ENCODE measurements around the gene ENO2.
A peak's percentile ranks its signal among the peaks of the same experiment; 100 is the strongest.
"Not testable (repeated sequence)": the region's sequence is repeated elsewhere in the genome, so short reads cannot be mapped to it uniquely, and the experiment has no call there.

ENO2 gene

DNA sequence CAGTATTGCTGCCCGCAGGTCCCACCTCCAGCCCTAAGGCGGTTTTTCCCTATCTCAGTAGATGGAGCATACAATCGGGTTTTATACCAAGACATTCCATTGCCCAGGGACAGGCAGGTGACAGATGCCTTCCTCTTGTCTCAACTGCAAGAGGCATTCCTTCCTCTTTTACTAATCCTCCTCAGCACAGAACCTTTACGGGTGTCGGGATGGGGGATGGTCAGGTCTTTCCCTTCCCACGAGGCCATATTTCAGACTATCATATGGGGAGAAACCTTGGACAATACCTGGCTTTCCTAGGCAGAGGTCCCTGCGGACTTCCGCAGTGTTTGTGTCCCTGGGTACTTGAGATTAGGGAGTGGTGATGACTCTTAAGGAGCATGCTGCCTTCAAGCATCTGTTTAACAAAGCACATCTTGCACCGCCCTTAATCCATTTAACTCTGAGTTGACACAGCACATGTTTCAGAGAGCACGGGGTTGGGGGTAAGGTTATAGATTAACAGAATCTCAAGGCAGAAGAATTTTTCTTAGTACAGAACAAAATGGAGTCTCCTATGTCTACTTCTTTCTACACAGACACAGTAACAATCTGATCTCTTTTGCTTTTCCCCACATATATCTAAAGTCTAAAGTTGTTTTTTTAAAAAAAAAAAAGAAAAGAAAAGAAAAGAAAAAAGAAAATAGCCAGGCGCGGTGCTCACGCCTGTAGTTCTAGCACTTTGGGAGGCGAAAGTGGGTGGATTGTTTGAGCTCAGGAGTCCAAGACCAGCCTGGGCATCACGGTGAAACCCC is 28.0 kb upstream of the ENO2 start:
- DNase-seq = not testable (repeated sequence)

DNA sequence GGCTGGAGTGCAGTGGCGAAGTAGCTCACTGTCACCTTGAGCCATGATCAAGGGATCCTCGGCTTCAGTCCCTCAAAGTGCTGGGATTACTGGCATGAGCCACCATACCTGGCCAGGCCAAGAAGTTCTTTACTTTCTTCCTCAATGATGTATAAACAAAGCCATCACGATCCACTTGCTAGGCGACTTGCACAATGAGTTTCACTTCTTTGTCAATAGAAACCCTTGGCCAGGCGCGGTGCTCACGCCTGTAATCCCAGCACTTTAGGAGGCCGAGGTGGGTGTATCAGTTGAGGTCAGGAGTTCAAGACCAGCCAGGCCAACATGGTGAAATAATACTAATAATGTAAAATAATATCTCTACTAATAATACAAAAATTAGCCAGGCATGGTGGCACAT is 26.9 kb upstream of the ENO2 start:
- DNase-seq = no peak

DNA sequence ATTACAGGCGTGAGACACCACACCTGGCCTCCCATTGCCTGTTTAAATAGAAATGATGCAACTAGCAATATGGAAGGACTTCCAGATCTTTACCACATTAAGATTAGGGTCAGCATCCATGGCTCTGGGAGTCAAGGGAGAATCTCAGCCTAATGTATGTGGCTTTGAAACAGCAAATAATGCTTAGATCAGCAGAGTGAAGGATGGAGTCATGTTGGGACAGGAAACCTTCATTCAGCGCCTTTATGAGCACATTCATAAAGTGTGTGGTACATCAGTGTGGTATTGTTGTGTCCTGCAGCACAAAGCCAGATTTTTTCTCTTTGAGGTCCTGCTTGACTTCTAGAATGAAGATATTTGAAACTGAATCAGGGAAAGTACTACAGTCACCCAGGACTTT is 26.0 kb upstream of the ENO2 start:
- DNase-seq = no peak

DNA sequence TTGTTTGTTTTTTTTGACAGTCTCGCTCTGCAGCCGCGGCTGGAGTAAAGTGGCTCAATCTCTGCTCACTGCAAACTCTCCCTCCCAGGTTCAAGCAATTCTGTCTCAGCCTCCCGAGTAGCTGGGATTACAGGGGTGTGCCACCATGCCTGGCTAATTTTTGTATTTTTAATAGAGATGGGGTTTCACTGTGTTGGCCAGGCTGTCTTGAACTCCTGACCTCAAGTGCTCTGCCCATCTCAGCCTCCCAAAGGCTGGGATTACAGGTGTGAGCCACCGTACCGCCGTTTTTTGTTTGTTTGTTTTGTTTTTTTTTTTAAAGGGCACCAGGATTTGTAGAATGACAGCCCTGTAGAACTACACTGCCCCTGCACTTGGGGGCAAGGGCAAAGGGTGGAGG is 25.6 kb upstream of the ENO2 start:
- DNase-seq = not testable (repeated sequence)

DNA sequence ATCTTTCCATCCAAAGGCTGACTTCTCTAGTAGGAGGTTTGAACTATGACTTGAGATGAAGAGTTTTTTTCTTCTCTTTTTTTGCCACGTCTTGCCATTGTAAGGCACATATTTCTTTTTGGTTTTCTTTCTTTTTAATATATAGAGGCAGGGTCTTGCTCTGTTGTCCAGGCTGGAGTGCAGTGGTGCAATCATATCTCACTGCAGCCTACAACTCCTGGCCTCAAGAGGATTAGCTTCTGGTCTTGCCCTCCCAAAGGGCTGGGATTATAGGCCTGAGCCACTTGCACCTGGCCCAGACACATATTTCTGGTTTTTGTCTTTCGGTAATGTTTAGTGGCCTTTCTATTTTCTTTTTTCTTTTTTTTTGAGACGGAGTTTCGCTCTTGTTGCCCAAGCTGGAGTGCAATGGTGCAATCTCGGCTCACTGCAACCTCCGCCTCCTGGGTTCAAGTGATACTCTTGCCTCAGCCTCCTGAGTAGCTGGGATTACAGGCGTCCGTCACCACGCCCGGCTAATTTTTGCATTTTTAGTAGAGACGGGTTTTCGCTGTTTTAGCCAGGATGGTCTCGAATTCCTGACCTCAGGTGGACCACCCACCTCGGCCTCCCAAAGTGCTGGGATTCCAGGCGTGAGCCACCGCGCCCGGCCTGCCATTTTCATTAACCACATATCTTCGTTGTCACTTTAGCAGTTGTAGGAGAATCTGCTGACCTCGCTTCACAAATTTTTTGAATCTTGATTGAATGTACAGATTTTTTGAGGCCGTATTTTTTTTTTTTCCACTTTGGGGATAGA is 24.4 kb upstream of the ENO2 start:
- not testable (repeated sequence) for DNase-seq

DNA sequence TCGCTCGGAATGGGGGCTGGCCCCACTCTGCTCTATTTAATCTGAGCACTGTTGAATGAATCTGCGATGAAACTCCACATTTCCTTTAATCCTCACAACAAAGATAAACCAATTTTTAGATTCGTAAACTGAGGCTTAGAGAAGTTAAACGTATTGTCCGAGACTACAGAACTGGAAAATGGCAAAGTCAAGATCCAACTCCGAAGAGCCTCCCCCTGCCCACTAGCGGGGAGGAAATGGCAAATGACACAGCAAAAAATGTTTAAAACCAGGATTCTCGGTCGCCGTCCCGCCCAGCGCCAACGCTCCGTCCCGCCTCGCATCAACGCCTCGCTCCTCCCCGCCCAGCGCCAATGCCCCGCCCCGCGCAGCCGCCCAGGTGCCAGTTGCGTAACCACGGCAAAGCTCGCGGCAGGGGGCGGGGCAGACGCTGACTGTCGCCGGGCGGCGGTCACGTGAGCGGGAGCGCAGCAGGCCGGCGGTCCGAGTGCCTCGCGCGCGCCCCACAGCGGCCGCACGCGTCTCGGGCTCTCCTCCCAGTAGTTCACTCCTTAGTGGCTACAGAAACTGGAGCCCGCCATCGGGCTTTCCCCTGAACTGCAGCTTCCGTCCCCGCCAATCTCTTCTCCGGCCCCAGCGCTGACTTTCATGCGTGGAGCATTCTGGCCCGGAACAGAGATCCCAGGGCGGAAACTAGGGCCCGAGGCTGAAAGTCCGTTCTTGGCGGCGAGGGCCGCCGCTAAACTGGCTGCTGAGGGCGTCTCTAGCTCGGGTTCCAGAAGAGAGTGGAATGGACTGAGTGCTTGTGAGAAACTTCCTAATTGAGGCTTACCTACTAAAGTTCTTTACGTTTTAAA is 23.4 kb upstream of the ENO2 start:
- DNase-seq = peak; percentile 99

DNA sequence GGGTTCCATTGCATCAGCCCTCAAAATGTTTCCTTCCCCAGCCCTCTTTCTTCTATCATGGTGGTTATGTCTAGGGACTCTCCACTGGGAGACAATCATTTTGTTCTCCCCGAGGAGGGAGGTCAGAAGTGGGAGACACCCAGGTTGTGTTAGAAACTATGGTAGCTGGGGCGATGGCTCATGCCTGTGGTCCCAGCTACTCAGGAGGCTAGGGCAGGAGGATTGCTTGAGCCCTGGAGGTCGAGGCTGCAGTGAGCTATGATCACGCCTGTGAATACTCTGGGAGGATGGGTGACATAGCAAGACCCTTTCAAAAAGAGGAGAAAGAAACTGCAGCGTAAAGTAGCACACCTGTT is 22.8 kb upstream of the ENO2 start:
- no peak for DNase-seq

DNA sequence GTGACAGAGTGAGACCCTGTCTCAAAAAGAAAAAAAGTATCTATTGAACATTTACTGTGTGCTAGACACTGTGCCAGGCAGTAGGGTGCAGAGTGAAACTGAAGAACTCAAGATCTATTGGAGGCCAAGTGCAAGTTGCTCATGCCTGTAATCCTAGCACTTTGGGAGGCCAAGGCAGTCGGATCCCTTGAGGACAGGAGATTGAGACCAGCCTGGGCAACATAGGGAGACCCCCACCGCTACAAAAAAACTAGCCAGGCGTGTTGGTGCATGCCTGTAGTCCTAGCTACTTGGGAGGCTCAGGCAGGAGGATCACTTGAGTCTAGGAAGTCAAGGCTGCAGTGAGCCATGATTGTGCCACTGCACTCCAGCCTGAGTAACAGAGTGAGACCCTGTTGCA is 21.7 kb upstream of the ENO2 start:
- not testable (repeated sequence) for DNase-seq

DNA sequence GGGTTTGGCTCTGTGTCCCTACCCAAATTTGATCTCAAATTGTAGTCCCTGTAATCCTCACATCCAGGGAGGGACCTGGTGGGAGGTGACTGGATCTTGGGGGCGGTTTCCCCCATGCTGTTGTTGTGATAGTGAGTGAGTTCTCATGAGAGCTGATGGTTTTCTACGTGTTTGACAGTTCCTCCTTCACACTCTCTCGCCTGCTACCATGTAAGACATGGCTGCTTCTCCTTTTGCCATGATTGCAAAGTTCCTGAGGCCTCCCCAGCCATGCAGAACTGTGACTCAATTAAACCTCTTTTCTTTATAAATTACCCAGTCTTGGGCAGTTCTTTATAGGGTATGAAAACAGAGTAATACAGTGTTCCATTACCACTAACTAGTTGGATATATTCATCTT is 20.1 kb upstream of the ENO2 start:
- no peak for DNase-seq

DNA sequence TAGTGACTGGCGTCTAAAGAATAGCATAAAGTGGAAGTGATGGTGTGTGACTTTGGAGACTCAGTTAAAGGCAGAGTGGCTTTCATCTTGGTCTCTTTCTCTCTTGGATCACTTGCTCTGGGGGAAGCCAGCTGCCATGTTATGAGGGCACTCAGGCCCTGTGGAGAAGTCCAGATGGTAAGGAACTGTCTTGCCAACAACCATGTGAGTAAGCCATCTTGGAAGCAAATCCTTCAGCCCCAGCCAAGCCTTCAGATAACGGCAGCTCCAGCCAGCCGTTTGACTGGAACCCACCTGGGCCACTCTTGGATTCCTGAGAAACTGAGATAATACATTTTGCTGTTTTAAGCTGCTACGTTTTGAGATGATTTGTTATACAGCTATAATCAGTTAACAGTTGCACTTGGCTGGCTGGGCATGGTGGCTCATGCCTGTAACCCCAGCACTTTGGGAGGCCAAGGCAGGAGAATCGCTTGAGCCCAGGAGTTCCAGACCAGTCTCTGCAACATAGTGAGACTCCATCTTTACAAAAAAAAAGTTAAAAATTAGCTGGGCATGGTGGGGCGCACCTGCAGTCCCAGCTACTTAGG is 17.4 kb upstream of the ENO2 start:
- no peak for DNase-seq

DNA sequence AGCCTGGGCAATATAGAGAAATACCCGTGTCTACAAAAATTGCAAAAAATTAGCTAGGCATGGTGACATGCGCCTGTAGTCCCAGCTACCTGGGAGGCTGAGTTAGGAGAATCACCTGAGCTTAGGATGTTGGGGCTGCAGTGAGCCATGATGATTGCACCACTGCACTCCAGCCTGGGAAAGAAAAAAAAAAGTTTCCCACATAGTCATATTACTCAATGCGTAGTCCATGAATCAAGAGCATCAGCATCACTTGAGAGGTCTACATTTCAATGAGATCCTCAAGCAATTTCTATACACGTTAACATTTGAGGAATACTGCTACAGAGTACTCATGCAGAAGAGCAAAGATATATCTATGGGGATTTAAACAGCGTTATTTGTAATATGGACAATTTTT is 15.0 kb upstream of the ENO2 start:
- DNase-seq = no peak

DNA sequence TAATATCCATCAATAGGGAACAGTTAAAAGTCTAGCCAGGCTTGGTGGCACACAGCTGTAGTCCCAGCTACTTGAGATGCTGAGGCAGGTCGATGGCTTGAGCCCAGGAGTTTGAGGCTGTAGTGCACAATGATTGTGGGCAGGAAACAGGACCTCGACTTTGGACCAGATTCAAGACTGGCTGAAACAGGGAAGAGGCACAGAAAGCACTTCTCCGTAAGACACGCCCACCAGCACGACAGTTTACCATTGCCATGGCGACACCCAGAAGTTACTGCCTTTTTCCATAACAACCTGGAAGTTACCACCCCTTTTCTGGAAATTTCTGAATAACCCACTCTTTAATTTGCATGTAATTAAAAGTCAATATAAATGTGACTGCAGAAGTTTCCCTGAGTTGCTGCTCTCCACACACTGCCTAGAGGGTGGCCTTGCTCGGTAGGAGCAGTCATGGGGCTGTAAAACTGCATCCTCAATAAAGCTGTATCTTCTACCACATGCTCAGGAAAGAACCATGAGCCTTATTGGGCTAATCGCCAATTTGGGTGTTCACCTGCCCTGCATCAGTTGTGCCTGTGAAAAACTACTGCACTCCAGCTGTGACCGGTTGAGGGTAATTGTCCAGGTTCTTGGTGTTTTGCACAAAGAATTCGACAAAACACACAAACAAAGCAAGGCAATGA is 14.4 kb upstream of the ENO2 start:
- DNase-seq = no peak

DNA sequence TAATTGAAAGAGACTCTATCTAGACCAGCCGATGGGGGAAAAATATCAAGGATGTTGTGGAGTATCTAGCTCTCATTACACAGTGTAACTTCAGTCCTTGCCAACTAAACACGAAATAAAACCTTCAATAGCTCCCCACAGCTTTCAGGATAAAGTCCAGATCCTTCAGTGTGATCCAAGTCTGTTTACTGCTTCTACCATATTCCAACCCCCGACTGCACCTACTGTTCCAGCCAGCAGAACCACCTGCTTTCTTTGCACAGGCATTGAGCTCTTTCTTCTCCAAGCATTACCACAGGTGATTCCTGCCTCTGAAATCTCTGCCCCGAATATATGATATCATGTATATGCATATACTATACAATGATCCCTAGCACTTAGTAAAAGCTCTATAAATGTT is 11.9 kb upstream of the ENO2 start:
- DNase-seq = no peak

DNA sequence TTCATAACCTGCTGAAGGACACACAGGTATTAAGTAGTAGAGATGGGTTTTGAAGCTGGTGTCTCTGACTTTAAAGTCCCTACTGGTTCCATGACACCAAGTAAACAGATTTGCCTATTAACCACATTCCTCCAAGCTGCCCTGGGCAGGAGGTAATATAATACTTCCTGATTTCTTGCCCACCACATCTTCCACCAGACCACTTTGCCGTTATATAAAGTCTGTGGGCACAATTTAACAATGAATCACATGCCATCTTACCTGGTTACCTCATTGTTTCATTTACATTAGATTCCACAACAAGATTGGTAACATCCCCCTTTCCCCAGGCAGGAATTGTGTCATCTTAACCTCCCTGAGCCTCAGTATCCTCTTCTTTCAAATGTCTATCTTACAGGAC is 10.7 kb upstream of the ENO2 start:
- no peak for DNase-seq

DNA sequence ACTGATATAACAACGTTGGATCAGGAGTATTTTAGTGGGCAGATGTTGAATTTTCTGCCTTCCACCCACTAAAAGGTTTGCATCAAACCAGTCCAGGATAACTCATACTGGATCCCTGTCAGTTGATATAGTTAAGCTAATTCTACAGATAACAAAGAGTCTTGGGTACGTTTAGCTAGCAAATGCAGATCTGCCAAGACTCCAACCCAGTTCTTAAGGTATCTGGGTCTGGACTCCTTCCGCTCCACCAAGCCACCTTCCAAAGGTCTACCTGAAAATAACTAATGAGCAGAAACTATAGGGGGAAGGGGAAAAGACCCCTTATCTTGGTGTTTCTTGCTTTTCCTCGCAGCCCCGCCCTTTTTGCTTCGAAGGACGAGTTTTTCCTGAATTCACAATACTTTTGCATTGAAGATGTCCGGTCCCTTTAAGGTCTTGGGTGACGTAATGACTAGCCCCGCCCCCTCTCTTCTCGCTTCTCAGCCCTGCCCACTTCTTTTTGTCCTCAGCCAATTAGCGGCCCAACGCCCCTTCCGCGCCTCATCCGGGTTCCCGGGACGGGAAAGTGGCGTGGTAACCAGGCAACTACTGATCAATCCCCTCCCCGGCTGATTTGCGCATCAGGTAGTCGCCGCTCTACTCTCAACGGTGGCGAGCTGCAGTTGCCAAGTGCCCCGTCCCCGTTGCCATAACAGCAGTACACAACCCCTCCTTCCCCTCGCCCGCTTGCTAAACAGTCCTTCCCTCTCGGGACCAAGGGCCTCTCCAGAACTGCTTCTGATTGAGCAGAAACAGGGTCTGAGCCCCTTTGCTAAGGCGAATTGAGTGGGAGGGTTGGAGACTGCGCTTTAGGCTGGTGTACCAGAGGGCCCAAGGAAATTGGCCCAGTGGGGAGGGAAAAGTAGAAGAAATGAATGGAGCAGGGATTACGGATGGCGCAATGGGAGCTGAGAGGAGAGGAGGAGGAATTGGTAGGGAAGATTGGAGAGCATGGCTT is 9.8 kb upstream of the ENO2 start, which contains the start of gene LRRC23:
LRRC23 (plus strand) TSS at position 543 of the 997 bp plus-strand sequence. CDS start 812 bp downstream, outside the sequence.
- DNase-seq = peak; percentile 96

DNA sequence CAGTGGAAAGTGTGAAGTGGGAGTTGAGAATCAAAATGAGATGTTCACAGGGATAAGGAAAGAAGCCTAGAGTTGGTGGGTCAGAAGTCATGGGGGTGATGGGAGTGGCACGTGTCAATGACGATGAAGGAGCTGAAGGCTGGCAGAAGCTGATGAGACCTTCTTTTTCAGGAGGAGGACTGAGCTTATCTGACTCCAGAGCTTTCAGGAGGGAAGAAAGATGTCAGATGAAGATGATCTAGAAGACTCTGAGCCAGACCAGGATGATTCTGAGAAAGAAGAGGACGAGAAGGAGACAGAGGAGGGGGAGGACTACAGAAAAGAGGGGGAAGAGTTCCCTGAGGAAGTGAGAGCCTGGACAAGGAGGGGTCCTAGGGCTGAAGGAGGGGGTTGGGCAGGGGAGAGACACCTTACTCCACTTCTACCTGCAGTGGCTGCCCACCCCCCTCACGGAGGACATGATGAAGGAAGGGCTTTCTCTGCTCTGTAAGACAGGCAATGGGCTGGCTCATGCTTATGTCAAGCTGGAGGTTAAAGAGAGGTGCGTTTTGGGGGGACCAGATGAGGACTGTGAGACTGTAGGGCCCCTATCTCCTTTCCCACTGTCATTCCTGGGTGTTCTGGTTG is 8.9 kb upstream of the ENO2 start:
- DNase-seq = no peak

DNA sequence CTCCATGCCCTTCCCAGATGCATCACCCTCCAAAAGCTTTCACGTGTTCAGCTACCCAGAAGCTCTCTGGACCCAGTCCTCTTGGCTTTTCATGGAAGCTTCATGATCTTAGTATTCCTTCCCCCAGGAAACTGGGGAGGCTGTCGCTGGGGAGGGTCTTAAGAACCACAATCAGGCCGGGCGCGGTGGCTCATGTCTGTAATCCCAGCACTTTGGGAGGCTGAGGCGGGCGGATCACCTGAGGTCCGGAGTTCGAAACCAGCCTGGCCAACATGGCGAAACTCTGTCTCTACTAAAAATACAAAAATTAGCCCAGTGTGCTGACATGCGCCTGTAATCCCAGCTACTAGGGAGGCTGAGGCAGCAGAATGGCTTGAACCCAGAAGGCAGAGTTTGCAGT is 6.2 kb upstream of the ENO2 start:
- not testable (repeated sequence) for DNase-seq

DNA sequence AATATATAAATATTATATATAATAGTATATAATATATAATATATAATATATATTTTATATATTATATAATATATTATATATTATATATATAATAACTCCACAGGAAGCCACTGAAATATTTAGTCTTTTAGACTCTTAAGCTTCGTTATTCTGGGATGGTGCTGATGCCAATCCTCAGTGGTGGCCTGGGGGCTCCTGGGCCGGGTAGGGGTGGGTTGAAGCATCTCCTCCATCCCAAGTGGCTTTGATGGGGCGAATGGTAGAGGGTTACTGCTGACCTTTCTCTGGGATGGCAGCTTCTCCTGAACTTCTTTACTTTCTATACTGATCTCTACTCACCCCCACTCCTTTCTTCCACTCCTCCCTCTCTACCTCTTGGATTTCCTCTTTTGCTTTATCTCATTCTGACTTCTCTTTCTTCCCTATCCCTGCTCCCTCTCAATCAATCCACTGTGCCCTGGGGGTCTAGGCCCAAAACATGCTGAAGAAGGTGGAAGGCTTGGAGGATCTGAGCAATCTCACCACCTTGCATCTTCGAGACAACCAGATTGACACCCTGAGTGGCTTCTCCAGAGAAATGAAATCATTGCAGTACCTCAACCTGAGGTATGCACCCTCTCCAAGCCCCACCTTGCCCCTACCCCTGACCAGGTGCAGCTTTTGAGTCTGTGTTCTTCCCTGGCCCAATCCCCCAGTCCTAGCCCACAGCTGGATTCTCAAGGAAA is 4.8 kb upstream of the ENO2 start:
- DNase-seq = no peak

DNA sequence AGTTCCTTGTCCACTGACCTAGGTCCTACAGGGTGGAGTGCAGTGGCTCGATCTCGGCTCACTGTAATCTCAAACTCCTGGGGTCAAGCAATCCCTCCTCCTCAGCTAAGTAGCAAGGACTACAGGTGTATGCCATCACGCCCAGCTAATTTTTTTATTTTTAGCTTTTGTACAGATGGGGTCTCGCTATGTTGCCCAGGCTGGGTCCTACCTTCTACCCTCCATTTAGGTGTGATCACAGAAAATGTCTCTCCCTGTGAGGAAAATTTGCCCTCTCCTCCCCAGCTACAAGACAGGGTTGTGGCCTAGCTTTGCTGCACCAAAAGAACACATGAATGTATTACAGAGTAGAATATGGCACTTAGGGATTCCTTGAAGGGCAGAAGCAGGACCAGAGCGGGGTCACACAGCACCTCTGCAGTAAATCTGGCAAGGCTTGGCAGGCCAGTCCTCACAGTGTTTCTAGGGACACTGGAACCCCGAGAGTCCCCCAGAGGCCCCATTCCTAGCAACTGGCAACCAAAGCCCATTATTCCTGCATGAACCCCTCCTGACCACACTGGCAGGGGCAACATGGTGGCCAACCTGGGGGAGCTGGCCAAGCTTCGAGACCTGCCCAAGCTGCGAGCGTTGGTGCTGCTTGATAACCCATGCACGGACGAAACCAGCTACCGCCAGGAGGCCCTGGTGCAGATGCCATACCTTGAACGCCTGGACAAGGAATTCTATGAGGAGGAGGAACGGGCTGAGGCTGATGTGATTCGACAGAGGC is 2.0 kb upstream of the ENO2 start:
- no peak for DNase-seq

All from activated CD8-positive, alpha-beta memory T cell treated with anti-CD3 and anti-CD28 coated beads, Interleukin-2, amount 50 U/mL, for 4 hours (primary cell).